Activated T-helper 1 cell treated with anti-CD3 and anti-CD28 coated beads, Interleukin-12 subunit alpha, Interleukin-12 subunit beta, Interleukin-2, Interleukin-4 antibody, amounts not matched to agents 30 ng/mL and 10 ng/mL and 1 ng/mL, durations not matched to agents 14 hours and 24 hours and 36 hours (primary cell): ENCODE measurements around the gene ADCY4. TPM values are rescaled to one million over a fixed set of nuclear protein-coding genes. Genes with fewer than 3 reads are reported as not detected.
"Not testable (repeated sequence)": the region's sequence is repeated elsewhere in the genome, so short reads cannot be mapped to it uniquely, and the experiment has no call there.

Experiments used
- DNase-seq: peaks from one replicate; pipeline ENCODE4 v3.0.0; 2021; ENCODE audit warnings: low spot score
- H3K27ac Mint-ChIP-seq: one replicate; pipeline ENCODE4 v1.8.0; 2021; ENCODE audit warnings: mild to moderate bottlenecking, mixed read lengths
- H3K27me3 Mint-ChIP-seq: one replicate; pipeline ENCODE4 v1.8.0; 2022; ENCODE audit warnings: mild to moderate bottlenecking, moderate library complexity, mixed read lengths; ENCODE audit not compliant: insufficient read depth
- H3K36me3 Mint-ChIP-seq: one replicate; pipeline ENCODE4 v1.8.0; 2021; ENCODE audit warnings: low read depth, mixed read lengths
- H3K4me1 Mint-ChIP-seq: one replicate; pipeline ENCODE4 v1.8.0; 2021; ENCODE audit warnings: low read depth, mixed read lengths
- H3K4me3 Mint-ChIP-seq: one replicate; pipeline ENCODE4 v1.8.0; 2021; ENCODE audit warnings: mild to moderate bottlenecking, moderate library complexity, mixed read lengths
- H3K9me3 Mint-ChIP-seq: one replicate; pipeline ENCODE4 v1.8.0; 2021; ENCODE audit warnings: mixed read lengths
- intact Hi-C: fragments of 100-400 bp; cut with micrococcal nuclease; formaldehyde crosslinking; loops from one replicate; pipeline ENCODE4 v1.15.1; 2024
- total RNA-seq: library from RNA; stranded (reverse); gene quantifications from 2 replicates; pipeline ENCODE4 v1.2.3, GENCODE V29; 2022

ADCY4 gene
- total RNA-seq, 1 donor from 2014 or later, result 1.5 TPM

DNA sequence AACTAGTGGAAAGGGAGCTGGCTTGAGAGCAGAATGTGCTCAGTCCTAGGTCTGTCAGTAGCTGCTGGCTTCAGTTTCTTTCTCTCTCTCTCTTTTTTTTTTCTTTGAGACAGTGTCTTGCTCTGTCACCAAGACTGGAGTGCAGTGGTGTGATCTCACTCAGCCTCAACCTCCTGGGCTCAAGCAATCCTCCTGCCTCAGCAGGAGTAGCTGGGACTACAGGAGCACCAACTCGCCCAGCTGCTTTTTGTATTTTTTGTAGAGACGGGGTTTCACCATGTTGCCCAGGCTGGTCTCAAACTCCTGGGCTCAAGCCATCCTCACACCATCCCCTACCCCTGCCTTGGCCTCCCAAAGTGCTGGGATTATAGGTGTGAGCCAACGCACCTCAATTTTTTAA lies 36.7 kb upstream of the ADCY4 start:
- H3K27ac Mint-ChIP-seq, H3K36me3 Mint-ChIP-seq, H3K4me3 Mint-ChIP-seq, DNase-seq, intact Hi-C loops, H3K9me3 Mint-ChIP-seq: not testable (repeated sequence)
- peaks cover 12% of the 10 kb centered on the region for H3K4me1 Mint-ChIP-seq
- peaks cover 33% of the 10 kb centered on the region for H3K27me3 Mint-ChIP-seq

DNA sequence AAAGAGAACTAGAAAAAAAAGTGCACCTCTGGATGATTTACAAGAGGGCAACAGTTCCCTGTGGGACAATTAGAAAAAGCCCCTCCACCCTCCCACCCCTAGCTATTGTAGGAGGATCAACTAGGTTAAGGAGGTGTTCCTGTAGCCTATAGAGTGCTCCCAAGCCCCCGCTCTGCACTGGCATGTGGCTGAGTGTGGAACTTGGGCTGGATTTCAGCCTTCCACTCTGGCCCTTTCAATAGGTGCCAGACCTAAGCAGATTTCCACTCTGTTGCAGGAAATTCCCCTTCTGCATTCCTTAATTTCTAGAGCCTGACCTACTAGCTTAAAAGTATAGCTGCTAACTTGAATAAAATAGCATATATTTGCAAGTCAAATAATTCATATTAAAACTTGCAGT lies 35.9 kb upstream of the ADCY4 start:
- H3K9me3 Mint-ChIP-seq, result no peaks in the 10 kb centered on the region
- peaks cover 38% of the 10 kb centered on the region for H3K27me3 Mint-ChIP-seq
- intact Hi-C loops, result no loop called here
- H3K4me3 Mint-ChIP-seq, result no peak overlapping the region
- peaks cover 4% of the 10 kb centered on the region for H3K36me3 Mint-ChIP-seq
- H3K27ac Mint-ChIP-seq, result no peak overlapping the region
- peaks cover 15% of the 10 kb centered on the region for H3K4me1 Mint-ChIP-seq
- DNase-seq, result no peak

DNA sequence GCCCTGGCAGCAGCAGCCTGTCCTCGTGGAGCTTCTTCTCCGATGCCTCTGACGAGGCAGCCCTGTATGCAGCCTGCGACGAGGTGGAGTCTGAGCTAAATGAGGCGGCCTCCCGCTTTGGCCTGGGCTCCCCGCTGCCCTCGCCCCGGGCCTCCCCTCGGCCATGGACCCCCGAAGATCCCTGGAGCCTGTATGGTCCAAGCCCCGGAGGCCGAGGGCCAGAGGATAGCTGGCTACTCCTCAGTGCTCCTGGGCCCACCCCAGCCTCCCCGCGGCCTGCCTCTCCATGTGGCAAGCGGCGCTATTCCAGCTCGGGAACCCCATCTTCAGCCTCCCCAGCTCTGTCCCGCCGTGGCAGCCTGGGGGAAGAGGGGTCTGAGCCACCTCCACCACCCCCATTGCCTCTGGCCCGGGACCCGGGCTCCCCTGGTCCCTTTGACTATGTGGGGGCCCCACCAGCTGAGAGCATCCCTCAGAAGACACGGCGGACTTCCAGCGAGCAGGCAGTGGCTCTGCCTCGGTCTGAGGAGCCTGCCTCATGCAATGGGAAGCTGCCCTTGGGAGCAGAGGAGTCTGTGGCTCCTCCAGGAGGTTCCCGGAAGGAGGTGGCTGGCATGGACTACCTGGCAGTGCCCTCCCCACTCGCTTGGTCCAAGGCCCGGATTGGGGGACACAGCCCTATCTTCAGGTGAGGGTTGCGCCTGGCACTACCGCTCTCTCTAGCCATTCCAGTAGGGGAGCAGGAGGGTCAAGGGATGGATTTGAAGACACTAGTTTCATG lies 35.2 kb upstream of the ADCY4 start:
- intact Hi-C loops, result no loop called here
- Mint-ChIP-seq H3K36me3 (peaks cover 4% of the 10 kb centered on the region), H3K4me3 (no peak overlapping the region), H3K27me3 (peaks cover 45% of the 10 kb centered on the region), H3K4me1 (peaks cover 22% of the 10 kb centered on the region), H3K9me3 (no peaks in the 10 kb centered on the region), H3K27ac (no peak overlapping the region)
- DNase-seq, result no peak

DNA sequence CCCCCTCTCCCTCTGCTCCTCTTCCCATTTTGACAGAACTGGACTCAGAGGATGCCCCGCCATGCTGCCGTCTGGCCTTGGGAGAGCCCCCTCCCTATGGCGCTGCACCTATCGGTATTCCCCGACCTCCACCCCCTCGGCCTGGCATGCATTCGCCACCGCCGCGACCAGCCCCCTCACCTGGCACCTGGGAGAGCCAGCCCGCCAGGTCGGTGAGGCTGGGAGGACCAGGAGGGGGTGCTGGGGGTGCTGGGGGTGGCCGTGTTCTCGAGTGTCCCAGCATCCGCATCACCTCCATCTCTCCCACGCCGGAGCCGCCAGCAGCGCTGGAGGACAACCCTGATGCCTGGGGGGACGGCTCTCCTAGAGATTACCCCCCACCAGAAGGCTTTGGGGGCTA lies 34.6 kb upstream of the ADCY4 start:
- intact Hi-C loops, result no loop called here
- Mint-ChIP-seq H3K27me3 (peaks cover 48% of the 10 kb centered on the region), H3K27ac (no peak overlapping the region), H3K4me3 (peak overlapping the region; percentile 5), H3K36me3 (peaks cover 4% of the 10 kb centered on the region), H3K4me1 (peaks cover 23% of the 10 kb centered on the region), H3K9me3 (no peaks in the 10 kb centered on the region)
- no peak for DNase-seq

DNA sequence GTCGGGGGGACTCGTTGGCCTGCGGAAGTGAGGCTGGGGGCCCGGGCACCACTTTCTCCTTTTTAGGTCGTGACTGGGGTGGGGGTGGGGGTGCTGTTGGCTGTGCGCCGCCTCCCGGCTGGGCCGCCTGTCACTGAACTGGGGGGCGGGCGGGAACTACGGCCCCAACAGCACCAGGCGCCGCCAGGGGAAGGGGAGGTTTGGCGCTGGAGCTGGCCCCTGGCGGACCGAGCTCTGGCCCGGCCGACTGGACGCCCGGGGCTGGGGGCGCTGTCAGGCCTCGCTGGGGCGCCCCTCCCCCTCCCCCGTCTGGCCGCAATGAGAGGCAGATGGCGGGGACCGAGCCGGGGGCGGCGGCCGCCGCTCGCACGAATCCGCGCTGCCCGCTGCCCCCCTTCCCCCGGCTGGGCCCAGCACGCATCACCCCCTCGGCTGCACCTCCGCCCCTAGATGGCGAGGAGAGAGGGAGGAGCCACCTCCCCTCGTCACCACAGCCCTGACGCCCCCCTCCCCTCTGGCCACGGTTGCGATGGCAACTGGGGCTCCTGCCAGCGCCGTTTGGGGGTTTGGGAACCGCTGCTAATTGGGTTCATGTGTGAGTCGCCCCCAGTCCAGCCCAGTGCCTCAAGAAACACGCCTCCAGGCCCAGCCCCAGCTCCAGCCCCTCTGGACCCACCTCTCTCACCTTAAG lies 33.8 kb upstream of the ADCY4 start:
- H3K4me1 Mint-ChIP-seq, result peaks cover 23% of the 10 kb centered on the region
- no peaks in the 10 kb centered on the region for H3K9me3 Mint-ChIP-seq
- intact Hi-C loops, result no loop called here
- H3K36me3 Mint-ChIP-seq, result peaks cover 4% of the 10 kb centered on the region
- DNase-seq, result no peak
- H3K4me3 Mint-ChIP-seq, result no peak overlapping the region
- no peak overlapping the region for H3K27ac Mint-ChIP-seq
- peaks cover 48% of the 10 kb centered on the region for H3K27me3 Mint-ChIP-seq

DNA sequence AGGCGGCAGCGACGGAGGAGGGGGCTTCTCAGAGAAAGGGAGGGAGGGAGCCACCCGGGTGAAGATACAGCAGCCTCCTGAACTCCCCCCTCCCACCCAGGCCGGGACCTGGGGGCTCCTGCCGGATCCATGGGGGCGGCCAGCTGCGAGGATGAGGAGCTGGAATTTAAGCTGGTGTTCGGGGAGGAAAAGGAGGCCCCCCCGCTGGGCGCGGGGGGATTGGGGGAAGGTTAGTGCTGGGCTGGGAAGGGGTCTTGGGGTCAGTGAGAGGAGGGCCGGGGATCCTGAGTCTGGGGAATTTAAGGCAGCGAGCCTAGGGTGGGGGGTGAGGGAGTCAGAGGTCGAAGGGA lies 33.3 kb upstream of the ADCY4 start:
- H3K9me3 Mint-ChIP-seq, result no peaks in the 10 kb centered on the region
- H3K27me3 Mint-ChIP-seq, result peaks cover 50% of the 10 kb centered on the region
- no peak overlapping the region for H3K4me3 Mint-ChIP-seq

DNA sequence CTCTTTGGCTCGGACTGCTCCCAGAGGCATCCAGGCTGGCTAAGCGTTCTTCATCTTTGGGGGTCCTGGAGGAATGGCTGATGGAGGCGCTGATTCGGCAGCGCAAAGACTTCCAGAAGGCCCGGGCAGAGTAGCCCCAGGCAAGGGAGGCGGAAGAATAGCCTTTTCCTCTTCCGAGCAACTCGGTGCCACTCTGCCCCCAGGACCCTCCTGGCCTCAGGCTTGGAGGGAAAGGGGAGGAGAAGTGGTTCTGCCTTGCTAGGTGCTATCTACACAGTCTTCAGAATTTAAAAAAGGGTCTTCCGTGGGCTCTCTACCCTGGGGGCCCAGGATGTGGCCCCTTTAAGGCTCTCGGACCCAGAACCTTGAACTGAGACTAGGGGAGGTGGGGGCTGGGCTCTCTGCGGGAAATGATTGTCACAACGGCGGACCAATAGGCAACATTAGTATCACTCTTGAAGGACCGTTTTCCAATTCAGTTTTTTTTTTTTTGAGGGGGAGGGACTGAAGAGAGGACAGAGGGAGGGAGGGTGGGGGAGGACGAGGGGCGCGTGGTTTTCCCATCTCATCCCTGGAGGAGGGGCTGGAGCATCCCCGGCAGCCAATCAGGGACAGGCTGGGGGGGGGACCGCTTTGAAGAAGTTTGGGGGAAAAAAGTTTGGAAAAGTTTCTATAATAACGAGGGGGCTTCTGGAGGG lies 32.8 kb upstream of the ADCY4 start, which contains the start of gene NFATC4:
Gene NFATC4, plus strand, starts transcription at position 671 of the 698 bp plus-strand sequence. CDS start 157 bp downstream, outside the sequence.
- no peak for DNase-seq
- Mint-ChIP-seq H3K9me3 (no peaks in the 10 kb centered on the region), H3K4me3 (peak within 1 kb of the TSS; percentile 37), H3K27me3 (peaks cover 53% of the 10 kb centered on the region), H3K4me1 (peaks cover 23% of the 10 kb centered on the region), H3K27ac (no peak within 1 kb of the TSS), H3K36me3 (peaks cover 4% of the 10 kb centered on the region)
- intact Hi-C loops, result loop anchor here (2.0 kb wide), 1 partner anchor 35 kb away; no protein-coding TSS in a partner anchor

More for the DNA sequence above, 33.3 kb upstream of the ADCY4 start:
- Mint-ChIP-seq H3K4me1 (peaks cover 23% of the 10 kb centered on the region), H3K36me3 (peaks cover 4% of the 10 kb centered on the region), H3K27ac (no peak overlapping the region)
- intact Hi-C loops, result no loop called here
- DNase-seq, result no peak

DNA sequence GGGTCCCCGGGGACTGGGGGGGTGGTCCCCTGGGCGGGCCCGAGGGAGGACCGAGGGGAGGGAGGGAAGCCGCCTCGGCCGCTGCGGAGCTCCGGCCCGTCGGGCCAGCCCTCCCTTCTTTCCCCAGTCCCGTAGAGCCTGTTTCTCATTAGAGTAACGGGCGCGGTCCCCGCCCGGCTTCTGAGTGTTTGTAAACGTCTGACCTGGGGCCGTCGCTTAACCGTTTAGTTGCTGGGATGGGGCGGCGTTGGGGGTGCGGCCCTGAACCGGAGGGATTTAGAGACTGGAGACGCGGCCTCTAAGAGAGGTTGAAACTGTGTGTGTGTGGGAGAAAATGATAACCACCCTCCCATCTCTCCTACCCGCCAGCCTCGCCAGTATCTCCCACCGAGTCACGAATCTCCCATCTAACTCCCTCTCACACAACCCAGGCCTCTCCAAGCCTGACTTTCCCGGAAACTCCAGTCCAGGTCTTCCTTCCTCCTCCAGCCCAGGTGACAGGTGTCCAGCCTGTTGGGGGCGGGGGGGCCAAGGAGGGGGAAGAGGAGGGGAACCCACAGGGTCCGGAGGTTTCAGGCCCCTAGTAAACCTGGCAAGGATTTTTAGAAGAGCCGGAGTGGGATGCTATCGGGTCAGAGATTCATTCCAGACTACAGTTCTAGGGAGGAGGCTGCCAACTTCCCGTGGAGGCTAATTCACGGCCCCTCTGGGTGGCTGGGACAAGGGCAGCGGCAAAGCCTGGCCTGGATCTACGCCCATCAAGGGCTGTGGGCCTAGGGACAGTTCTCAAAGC lies 32.0 kb upstream of the ADCY4 start:
- H3K9me3 Mint-ChIP-seq, result no peaks in the 10 kb centered on the region
- no peak overlapping the region for H3K27ac Mint-ChIP-seq
- H3K4me1 Mint-ChIP-seq, result peaks cover 23% of the 10 kb centered on the region
- intact Hi-C loops, result loop anchor here (2.0 kb wide), 1 partner anchor 34 kb away; no protein-coding TSS in a partner anchor
- peak overlapping the region; percentile 37 for H3K4me3 Mint-ChIP-seq
- DNase-seq, result no peak
- H3K36me3 Mint-ChIP-seq, result peaks cover 4% of the 10 kb centered on the region
- H3K27me3 Mint-ChIP-seq, result peaks cover 55% of the 10 kb centered on the region

DNA sequence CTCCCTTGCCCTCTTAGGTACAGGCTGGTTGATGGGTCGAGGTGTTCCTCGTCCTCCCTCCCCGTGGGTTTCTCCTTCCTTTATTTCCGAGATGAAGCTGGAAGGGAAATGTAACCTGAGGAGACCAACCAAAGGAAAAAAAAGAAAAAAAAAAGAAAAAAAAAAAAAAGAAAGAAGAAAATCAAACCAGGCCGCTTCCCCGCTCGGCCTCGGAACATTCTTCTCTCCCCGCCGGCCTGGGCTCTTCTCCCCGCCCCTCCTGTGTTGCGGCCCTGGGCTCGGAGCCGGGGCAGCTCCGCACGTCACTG lies 31.5 kb upstream of the ADCY4 start:
- intact Hi-C loops, result loop anchor here (2.0 kb wide), 1 partner anchor 34 kb away; no protein-coding TSS in a partner anchor
- no peak overlapping the region for H3K4me3 Mint-ChIP-seq
- H3K27ac Mint-ChIP-seq, result no peak overlapping the region

DNA sequence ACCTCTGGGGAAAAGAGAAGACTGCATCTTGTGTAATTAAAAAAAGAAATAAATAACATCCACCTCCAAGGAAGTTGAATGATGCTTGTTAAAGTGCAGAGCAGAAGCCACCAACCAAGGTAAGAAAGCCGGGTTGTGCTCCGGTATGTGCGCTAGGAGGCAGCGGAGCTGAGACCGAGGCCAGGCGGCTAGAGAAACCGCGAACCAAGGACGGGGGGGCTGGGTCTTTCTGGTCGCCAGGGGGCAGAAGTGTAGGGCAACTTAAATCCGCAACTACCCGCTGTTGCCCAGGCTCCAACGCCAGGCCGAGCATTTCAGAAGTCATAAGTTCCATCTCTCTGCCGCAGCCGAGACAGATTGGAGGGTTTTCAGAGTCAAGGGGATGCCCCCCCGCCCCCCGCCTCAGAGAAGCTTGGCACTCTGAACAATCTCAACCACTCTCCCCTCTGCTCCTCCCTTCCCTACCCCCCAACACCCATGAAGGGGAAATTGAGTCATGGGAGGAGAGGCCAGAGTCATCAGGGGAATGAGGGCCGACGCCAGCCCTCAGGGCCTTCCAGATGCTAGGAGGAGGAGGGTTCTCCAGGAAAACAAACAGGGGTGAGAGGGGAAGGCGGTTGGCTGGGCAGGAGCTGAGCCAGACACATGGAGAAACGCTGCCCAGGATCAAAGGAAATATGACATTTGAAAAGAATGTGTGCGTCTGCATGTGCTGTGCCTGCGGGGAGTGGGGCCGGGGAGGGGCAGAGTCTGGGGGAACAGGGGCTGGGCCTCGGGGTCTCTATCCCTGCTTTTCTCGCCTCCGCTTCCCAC lies 30.9 kb upstream of the ADCY4 start:
- H3K4me1 Mint-ChIP-seq, result peaks cover 23% of the 10 kb centered on the region
- H3K36me3 Mint-ChIP-seq, result peaks cover 4% of the 10 kb centered on the region
- peak overlapping the region; percentile 61 for H3K4me3 Mint-ChIP-seq
- no peaks in the 10 kb centered on the region for H3K9me3 Mint-ChIP-seq
- H3K27ac Mint-ChIP-seq, result no peak overlapping the region
- H3K27me3 Mint-ChIP-seq, result peaks cover 51% of the 10 kb centered on the region
- peak; percentile 6 for DNase-seq
- intact Hi-C loops, result loop anchor here (1.0 to 2.0 kb wide), 3 partner anchors 33 to 70 kb away; no protein-coding TSS in a partner anchor

More for the DNA sequence above, 31.5 kb upstream of the ADCY4 start:
- Mint-ChIP-seq H3K4me1 (peaks cover 23% of the 10 kb centered on the region), H3K9me3 (no peaks in the 10 kb centered on the region), H3K36me3 (peaks cover 4% of the 10 kb centered on the region), H3K27me3 (peaks cover 55% of the 10 kb centered on the region)
- no peak for DNase-seq

DNA sequence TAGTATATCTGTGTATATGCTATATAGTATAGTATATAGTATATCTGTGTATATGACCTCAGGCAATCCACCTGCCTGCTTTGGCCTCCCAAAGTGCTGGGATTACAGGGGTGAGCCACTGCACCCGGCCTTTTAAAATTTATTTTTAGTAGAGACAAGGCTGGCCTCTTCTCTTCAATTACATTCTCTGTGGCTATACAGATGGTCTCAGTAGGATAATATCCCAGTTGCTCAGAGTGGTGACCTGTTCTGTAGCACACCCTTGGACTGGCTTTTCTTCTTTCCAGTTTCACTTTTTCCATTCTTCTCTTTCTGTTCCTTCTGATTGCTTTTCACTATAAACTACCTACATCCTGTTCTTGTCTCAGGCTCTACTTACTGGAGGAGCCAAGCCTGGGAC lies 30.0 kb upstream of the ADCY4 start:
- no peak for DNase-seq
- Mint-ChIP-seq H3K9me3 (no peaks in the 10 kb centered on the region), H3K4me3 (no peak overlapping the region), H3K27ac (no peak overlapping the region), H3K4me1 (peaks cover 23% of the 10 kb centered on the region), H3K27me3 (peaks cover 56% of the 10 kb centered on the region), H3K36me3 (peaks cover 4% of the 10 kb centered on the region)
- intact Hi-C loops, result loop anchor here (1.0 kb wide), 2 partner anchors 66 to 71 kb away; no protein-coding TSS in a partner anchor

DNA sequence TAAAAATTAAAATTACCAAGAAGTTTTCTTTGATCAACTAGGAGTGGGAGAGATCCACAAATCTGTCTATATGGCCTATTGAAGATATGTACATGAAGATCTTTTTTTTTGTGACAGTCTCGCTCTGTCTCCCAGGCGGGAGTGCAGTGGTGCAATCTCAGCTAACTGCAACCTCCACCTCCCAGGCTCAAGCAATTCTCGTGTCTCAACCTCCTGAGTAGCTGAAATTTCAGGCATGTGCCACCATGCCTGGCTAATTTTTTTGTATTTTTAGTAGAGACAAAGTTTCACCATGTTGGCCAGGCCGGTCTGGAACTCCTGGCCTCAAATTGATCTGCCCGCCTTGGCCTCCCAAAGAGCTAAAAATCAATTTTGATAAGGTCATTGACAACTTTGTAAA lies 28.5 kb upstream of the ADCY4 start:
- H3K4me1 Mint-ChIP-seq, result peaks cover 23% of the 10 kb centered on the region
- H3K36me3 Mint-ChIP-seq, result peaks cover 4% of the 10 kb centered on the region
- H3K27ac Mint-ChIP-seq, result no peak overlapping the region
- H3K27me3 Mint-ChIP-seq, result peaks cover 54% of the 10 kb centered on the region
- H3K4me3 Mint-ChIP-seq, result no peak overlapping the region
- intact Hi-C loops, result no loop called here
- H3K9me3 Mint-ChIP-seq, result no peaks in the 10 kb centered on the region
- no peak for DNase-seq
